Spleen (tissue), 11 donors: ENCODE data around the gene STX16. TPM values are rescaled to one million over a fixed set of nuclear protein-coding genes. Genes with fewer than 3 reads are reported as not detected.
A peak's percentile ranks its signal among the peaks of the same experiment; 100 is the strongest.

Experiments used
- DNase-seq: peaks from one replicate; pipeline ENCODE4 v3.0.0-alpha.2; 2020
- H3K27ac ChIP-seq, 8 donors: fragments of 200-600 bp; sonication (generic) in 7 of 8; 1 replicate in 4 of 8; 2 replicates in 4 of 8; pipeline versions ENCODE4 v1.5.0 to v1.8.0; 2016 to 2021; ENCODE audit warnings: inconsistent platforms in 4 of 8, mild to moderate bottlenecking in 4 of 8, moderate library complexity in 1 of 8
- H3K27me3 ChIP-seq, 7 donors: fragments of 200-600 bp; sonication (generic) in 6 of 7; replicated peaks in 1 of 7; 1 replicate in 4 of 7; 2 replicates in 3 of 7; pipeline versions ENCODE4 v1.5.0 to v1.8.0; 2016 to 2021; ENCODE audit warnings: inconsistent platforms in 3 of 7, mild to moderate bottlenecking in 1 of 7
- H3K36me3 ChIP-seq, 6 donors: fragments of 200-600 bp; sonication (generic) in 5 of 6; 1 replicate in 4 of 6; 2 replicates in 2 of 6; pipeline versions ENCODE4 v1.5.0 to v1.8.0; 2016 to 2021; ENCODE audit warnings: inconsistent platforms in 2 of 6
- H3K4me1 ChIP-seq, 6 donors: fragments of 200-600 bp; sonication (generic) in 5 of 6; 1 replicate in 3 of 6; 2 replicates in 3 of 6; pipeline versions ENCODE4 v1.5.0 to v1.8.0; 2016 to 2021; ENCODE audit warnings: inconsistent platforms in 3 of 6
- H3K4me3 ChIP-seq, 8 donors: fragments of 200-600 bp; sonication (generic) in 7 of 8; 1 replicate in 4 of 8; 2 replicates in 4 of 8; pipeline versions ENCODE4 v1.5.0 to v1.8.0; 2016 to 2021; ENCODE audit warnings: inconsistent platforms in 4 of 8, mild to moderate bottlenecking in 4 of 8, moderate library complexity in 2 of 8
- H3K9me3 ChIP-seq, 8 donors: fragments of 200-600 bp; sonication (generic) in 7 of 8; 1 replicate in 4 of 8; 2 replicates in 4 of 8; pipeline versions ENCODE4 v1.5.0 to v1.8.0; 2016 to 2021; ENCODE audit warnings: inconsistent platforms in 4 of 8
- POLR2A ChIP-seq, 3 donors: fragments of 450-650 bp; IDR thresholded peaks; one replicate each; pipeline ENCODE4 v1.5.1; 2017; ENCODE audit warnings: antibody characterized with exemption in 3 of 3, mild to moderate bottlenecking in 1 of 3
- POLR2AphosphoS5 ChIP-seq, 3 donors: sonication (generic); formaldehyde crosslinking; IDR thresholded peaks; one replicate each; pipeline ENCODE4 v1.5.1; 2017; ENCODE audit warnings: antibody characterized with exemption in 3 of 3
- WGBS, 5 donors: extraction: QIAGEN DNeasy Blood & Tissue Kit in 3 of 5; methylation state at CpG; one replicate each; pipeline versions ENCODE4 v1.1.5 to v1.1.7; 2013 to 2018; 5-methylcytosine and 5-hydroxymethylcytosine counted together
- intact Hi-C: fragments of 100-400 bp; cut with DNase I; formaldehyde crosslinking; loops from one replicate; pipeline ENCODE4 v1.15.0; 2023; ENCODE audit warnings: low total_unique reads
- polyA plus RNA-seq, 3 donors: library from polyadenylated mRNA; stranded (reverse); fragments of 200-250 nt; gene quantifications; one replicate each; pipeline ENCODE4 v1.2.1, GENCODE V29; 2013
- total RNA-seq, 7 donors: library from RNA; depleted of rRNA in 3 of 7; stranded (reverse); fragments of >200 nt in 3 of 7; fragmentation: NEBNext Ultra II Directional in 4 of 7; extraction: Animal tissue kit (Norgen Biotek cat#: 25700) in 4 of 7; gene quantifications; one replicate each; pipeline versions ENCODE4 v1.1.0 to v1.2.1, GENCODE V29; 2016 to 2021
- TF ChIP-seq, protein P1 (sequence below), 11 experiments: fragments of 200-600 bp in 7 of 11; fragments of 450-650 bp in 4 of 11; sonication (generic) in 4 of 11; IDR thresholded peaks in 8 of 11; conservative IDR thresholded peaks in 3 of 11; 1 replicate in 7 of 11; 2 replicates in 4 of 11; pipeline versions ENCODE4 v1.4.0 to v1.8.0; 2016 to 2021; ENCODE audit warnings: antibody characterized with exemption in 11 of 11, inconsistent platforms in 4 of 11, mild to moderate bottlenecking in 1 of 11
- donor health status: healthy with polysubstance abuse.
- donor health status: DM: no; HTN: no; CAD: no; lungs with moderate emphysema.
- donor health status: DM: no; HTN: no; CAD: no.
- donor health status: Bipolar disorder and iron deficiency.
- donor health status: healthy.
- donor health status: DM: no; HTN: no; CAD: no.
- donor health status: DM: yes; HTN: yes; CAD: no.

Gene STX16
- total and polyA plus RNA-seq, 10 donors: 34.4 to 105 (median 75.0) TPM

DNA sequence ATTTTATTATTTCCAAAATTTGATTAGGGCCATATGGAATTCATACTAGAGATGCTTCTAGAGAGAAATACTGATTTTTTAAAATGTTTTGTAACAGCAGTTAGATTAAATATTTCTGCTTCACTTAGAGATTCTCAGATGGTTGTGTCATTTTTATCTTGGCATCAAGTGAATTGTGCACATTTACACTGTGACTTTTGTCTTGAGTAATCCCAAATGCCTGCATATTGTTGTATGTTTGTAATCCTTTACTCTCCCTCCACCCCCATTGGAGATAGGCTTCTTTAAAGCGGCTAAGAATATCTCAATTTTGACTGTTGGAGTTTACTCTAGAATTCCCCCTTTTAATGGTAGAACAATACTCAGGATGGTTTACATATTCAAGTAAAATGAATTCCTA lies 19.0 kb downstream of the STX16 start:
- peaks cover 3 to 98% (median 63%) of the 10 kb centered on the region in 6 donors for H3K36me3 ChIP-seq
- intact Hi-C loops: no loop called here
- TF ChIP-seq POLR2A (IDR thresholded peaks at IDR 0.05): no peak
- no peak for TF ChIP-seq POLR2AphosphoS5 (IDR thresholded peaks at IDR 0.05)
- TF ChIP-seq, protein P1, sequence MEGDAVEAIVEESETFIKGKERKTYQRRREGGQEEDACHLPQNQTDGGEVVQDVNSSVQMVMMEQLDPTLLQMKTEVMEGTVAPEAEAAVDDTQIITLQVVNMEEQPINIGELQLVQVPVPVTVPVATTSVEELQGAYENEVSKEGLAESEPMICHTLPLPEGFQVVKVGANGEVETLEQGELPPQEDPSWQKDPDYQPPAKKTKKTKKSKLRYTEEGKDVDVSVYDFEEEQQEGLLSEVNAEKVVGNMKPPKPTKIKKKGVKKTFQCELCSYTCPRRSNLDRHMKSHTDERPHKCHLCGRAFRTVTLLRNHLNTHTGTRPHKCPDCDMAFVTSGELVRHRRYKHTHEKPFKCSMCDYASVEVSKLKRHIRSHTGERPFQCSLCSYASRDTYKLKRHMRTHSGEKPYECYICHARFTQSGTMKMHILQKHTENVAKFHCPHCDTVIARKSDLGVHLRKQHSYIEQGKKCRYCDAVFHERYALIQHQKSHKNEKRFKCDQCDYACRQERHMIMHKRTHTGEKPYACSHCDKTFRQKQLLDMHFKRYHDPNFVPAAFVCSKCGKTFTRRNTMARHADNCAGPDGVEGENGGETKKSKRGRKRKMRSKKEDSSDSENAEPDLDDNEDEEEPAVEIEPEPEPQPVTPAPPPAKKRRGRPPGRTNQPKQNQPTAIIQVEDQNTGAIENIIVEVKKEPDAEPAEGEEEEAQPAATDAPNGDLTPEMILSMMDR (IDR thresholded peaks at IDR 0.05 in 8 of 11, conservative IDR thresholded peaks at IDR 0.05 in 3 of 11): no peak
- no peak overlapping the region for H3K27ac ChIP-seq
- no peak for DNase-seq
- H3K4me3 ChIP-seq: no peak overlapping the region
- 93 to 100% (median 98%) methylated on average over 1 of the region's 1 CpG for WGBS, 5 donors
- peaks cover 0 to 27% (median 7%) of the 10 kb centered on the region in 6 donors for H3K4me1 ChIP-seq
- no peaks in the 10 kb centered on the region for H3K9me3 ChIP-seq
- H3K27me3 ChIP-seq: no peaks in the 10 kb centered on the region

DNA sequence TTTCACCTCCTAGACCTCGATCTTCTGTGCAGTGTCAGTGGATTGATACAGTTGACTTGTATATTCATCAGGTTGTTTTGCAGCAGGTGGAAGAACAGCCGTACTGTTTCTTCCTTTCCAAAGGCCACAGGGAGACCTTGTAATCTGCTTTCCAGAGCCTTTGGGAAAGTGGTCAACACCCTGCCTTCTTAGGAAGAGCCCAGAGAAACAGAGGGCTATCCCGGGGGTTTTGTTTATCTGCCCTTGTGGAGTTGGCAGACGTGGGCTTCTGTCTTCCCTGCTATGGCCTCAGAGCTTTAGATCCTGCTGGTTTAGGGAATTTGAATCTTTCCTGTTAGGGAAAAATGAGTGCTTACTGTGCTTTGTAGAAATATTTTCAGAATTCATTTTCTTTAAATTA lies 19.6 kb downstream of the STX16 start:
- intact Hi-C loops: no loop called here
- 79 to 87% (median 84%) methylated on average over 4 of the region's 4 CpGs for WGBS, 5 donors
- Histone ChIP-seq H3K4me3 (no peak overlapping the region), H3K4me1 (peaks cover 0 to 21% (median 7%) of the 10 kb centered on the region in 6 donors), H3K9me3 (no peaks in the 10 kb centered on the region), H3K27me3 (no peaks in the 10 kb centered on the region), H3K27ac (no peak overlapping the region), H3K36me3 (peaks cover 3 to 98% (median 68%) of the 10 kb centered on the region in 6 donors)
- DNase-seq: no peak
- TF ChIP-seq POLR2AphosphoS5 (IDR thresholded peaks at IDR 0.05) (no peak), POLR2A (IDR thresholded peaks at IDR 0.05) (no peak)
- TF ChIP-seq, protein P1 (IDR thresholded peaks at IDR 0.05 in 8 of 11, conservative IDR thresholded peaks at IDR 0.05 in 3 of 11): no peak

DNA sequence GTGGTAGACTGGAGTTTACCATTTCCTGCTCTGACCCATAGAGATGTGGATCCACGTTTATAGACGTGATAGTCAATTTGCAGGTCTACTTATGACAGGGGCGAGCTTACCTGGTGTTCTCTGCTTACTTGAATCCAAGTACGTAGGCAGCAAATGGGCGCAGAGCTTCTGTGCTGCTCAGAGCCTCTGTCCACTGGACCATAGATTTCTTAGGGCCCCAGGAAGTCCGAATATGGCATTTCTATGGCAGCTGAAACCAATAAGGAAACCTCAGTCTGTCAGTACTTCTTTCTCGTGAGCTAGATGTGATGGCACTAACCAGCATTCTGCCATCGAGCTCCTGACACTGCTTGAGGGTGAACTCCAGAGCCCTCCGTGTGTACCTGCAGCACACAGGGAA lies 22.0 kb downstream of the STX16 start:
- H3K4me1 ChIP-seq: peaks cover 0 to 11% (median 6%) of the 10 kb centered on the region in 6 donors
- H3K4me3 ChIP-seq: no peak overlapping the region
- intact Hi-C loops: no loop called here
- 95 to 98% (median 97%) methylated on average over 9 of the region's 9 CpGs for WGBS, 5 donors
- peaks cover 7 to 99% (median 74%) of the 10 kb centered on the region in 6 donors for H3K36me3 ChIP-seq
- no peaks in the 10 kb centered on the region for H3K27me3 ChIP-seq
- H3K9me3 ChIP-seq: no peaks in the 10 kb centered on the region
- H3K27ac ChIP-seq: no peak overlapping the region
- TF ChIP-seq, protein P1 (IDR thresholded peaks at IDR 0.05 in 8 of 11, conservative IDR thresholded peaks at IDR 0.05 in 3 of 11): no peak
- TF ChIP-seq POLR2AphosphoS5 (IDR thresholded peaks at IDR 0.05): no peak
- no peak for TF ChIP-seq POLR2A (IDR thresholded peaks at IDR 0.05)
- DNase-seq: no peak

DNA sequence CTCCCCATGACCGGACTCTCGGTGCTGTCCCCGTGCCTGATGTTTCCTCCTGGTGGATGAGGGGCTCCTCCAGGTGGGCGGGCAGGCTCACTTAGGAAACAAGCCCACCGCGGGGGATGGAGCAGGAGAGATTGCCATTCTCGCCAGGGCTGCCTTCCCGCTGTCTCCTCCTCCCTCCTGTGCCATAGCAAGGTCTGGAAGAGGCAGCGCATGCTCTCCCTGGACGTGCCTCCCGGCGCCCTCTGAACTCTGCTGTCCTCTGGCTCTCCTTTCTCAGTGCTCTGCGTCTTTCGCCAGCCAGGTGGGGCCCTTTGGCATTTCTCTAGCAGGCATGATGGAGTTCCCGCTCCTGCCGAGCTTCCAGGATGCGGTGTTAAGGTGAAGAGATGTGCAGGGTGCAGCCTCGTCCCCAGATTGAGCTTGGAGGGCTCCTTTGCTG lies 24.1 kb downstream of the STX16 start:
- DNase-seq: no peak
- Histone ChIP-seq H3K27ac (no peak overlapping the region), H3K27me3 (no peaks in the 10 kb centered on the region), H3K4me3 (no peak overlapping the region), H3K36me3 (peaks cover 5 to 100% (median 70%) of the 10 kb centered on the region in 6 donors), H3K4me1 (peaks cover 0 to under 1% (median 0%) of the 10 kb centered on the region in 6 donors), H3K9me3 (no peaks in the 10 kb centered on the region)
- WGBS, 5 donors: 92 to 96% (median 95%) methylated on average over 14 to 18 of the region's 18 CpGs
- TF ChIP-seq POLR2A (IDR thresholded peaks at IDR 0.05): no peak
- TF ChIP-seq, protein P1 (IDR thresholded peaks at IDR 0.05 in 8 of 11, conservative IDR thresholded peaks at IDR 0.05 in 3 of 11): no peak
- peak in 2 of 3 donors; percentile 11 to 33 for TF ChIP-seq POLR2AphosphoS5 (IDR thresholded peaks at IDR 0.05)
- intact Hi-C loops: no loop called here
